NCI-H345 (cell line): Measurements from ENCODE around the gene TXNL4A.

Experiments used
- DNase-seq: peaks from one replicate; lab custom pipeline; 2025; lab: John Stamatoyannopoulos, UW

TXNL4A gene

DNA sequence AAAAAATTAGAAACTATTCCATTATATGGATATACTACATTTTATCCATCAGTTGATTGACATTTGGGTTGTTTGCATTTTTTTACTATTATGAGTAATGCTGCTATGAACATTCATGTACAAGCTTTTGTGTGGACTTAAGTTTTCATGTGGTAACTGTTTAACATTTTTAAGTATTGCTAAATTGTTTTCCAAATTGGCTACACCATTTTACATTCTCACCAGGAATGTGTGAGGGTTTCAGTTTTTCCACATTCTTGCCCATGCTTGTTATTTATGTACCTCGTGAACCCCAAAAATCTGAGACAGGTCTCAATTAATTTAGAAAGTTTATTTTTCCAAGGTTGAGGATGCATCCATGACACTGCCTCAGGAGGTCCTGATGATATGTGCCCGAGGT is 3.1 kb upstream of the TXNL4A start:
- no peak for DNase-seq

DNA sequence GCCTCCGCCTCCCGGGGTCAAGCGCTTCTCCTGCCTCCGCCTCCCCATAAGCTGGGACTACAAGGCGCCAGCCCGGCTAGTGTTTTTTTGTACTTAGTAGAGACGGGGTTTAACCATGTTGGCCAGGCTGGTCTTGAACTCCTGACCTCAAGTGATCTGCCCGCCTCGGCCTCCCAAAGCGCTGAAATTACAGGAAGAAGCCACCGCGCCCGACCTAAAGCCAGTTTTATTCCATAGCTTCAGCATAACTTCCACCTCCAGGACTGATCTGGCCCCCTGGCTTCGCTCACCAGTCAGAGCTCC is 783 bp upstream of the TXNL4A start:
- no peak for DNase-seq

DNA sequence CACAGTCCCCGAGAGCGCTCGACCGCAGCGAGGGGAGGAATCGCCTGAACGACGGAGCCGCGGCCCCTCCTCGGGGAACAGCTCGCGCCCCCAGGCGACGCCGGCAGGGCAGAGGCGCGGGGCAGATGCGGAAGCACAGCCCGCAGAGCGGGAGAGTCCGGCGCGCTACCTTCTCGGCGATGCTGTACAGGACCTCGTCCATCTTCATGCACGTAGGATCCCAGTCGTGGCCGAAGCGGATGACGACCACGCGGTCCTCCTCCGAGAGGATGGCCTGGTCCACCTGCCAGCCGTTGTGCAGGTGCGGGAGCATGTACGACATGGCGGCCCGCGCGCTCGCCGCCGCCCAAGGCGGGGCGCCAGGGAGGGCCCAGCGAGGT is 302 bp downstream of the TXNL4A start:
- DNase-seq, result peak; percentile 69

DNA sequence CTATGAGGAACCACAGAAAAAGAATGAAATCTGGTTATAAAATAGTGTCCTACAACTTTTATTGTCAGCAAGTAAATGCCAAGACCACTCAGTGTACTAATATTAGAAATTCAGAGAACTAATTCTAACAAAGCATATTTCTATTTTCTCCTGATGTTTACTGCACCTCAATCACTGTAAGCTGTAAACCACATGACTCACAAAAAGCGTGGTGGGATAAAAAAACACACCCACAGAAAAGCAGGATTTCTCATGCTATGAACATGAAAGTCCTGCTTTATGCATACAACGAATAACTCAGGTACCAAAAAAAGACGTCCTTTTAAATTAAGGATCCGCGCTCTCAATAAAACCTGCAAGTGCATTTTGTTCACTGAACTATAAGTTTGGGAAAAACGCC is 797 bp downstream of the TXNL4A start:
- no peak for DNase-seq

DNA sequence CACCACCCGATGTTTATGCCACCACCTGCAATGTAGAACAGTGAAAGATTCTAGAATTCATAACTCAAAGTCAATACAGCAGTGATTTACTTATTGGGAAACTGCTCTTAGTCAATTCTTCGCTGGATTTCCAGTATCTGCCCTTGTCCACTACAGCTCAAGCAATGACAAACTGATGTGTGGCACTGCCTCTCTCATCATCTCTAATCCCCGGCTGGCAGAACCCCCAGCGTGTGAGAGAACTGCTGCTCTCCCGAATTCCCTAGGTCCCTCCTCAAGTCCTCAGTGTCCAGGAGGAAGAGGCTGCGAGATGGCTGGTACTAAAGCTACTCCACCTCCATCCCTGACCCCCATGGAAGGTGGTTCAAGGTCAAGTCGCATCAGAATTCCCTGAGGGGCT is 1.6 kb downstream of the TXNL4A start:
- no peak for DNase-seq

DNA sequence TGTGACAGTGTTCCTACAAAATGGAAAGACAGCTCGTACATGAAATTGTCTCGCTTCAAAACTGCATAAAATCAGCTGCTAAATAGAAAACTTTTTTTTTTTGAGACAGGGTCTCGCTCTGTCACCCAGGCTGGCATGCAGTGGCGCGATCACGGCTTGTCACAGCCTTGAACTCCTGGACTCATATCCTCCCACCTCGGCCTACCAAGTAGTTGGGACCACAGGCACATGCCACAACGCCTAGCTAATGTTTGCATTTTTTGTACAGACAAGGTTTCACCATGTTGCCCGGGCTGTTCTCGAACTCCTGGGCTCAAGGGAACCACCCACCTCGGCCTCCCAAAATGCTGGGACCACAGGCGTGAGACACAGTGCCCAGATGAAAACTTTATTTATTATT is 3.2 kb downstream of the TXNL4A start:
- DNase-seq, result no peak

DNA sequence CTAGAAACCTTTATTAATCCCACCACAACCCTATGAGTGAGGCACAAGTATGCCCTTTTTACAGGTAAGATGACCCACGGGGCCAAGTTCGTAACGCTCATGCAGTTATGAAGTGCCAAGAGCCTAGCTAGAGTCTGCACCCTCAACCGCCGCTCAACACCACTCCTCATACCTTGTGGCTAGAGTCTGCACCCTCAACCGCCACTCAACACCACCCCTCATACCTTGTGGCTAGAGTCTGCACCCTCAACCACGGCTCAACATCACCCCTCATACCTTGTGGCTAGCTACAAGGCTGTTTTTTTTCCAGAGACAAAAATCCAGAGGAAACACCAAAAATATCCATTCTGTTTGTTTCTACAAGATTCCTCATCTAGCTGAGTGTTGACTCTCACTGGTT is 4.6 kb downstream of the TXNL4A start:
- DNase-seq, result no peak

DNA sequence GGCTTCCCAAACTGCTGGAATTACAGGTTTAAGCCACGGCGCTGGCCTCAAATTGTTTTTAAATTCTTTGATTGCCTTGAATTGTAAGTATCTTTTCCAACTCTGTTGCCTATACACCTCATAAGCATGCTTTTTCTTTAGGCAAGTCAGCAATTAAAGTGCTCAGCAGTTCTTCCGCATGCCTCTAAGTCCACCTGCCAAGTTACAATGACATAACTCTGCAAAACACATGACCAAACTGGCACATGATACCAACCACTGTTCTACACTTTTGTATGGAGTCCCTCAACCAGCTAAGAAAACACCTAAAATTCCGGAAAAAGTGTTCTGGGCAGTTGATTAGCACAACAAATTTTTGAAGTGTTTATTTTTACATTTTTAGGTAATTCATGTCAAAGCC is 5.1 kb downstream of the TXNL4A start:
- DNase-seq, result no peak

DNA sequence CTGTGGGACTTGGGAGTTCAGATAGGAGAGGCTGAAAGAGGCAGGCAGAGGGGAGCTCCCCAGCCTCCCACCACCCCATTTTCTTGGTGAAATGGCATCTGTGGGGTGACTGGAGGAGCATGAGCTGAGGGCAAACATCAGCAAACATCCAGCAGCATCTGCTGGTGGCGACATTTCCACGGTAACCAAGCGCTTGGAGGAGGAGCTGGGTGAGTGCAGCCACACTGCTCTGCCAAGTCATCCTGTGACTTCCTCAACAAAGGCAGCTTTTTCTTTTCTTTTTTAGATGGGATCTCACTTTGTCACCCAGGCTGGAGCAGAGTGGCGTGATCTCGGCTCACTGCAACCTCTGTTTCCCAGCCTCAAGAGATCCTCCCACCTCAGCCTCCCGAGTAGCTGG is 5.6 kb downstream of the TXNL4A start:
- DNase-seq, result no peak

DNA sequence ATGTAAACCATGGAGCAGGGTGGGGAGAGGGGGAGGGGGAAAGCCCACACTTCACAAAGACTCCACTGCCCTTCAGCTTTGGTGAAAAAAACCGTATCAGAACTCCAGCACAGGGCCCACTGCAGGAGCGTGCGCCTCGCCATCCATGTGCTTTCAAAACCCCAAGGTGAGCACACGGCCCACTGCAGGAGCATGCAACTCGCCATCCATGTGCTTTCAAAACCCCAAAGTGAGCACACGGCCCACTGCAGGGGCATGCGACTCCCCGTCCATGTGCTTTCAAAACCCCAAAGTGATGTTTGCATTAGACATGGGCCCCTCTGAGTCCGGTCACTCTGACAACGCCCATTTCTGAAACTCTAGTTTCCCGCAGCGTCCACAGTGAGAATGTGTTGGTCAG is 7.8 kb downstream of the TXNL4A start:
- DNase-seq, result no peak

DNA sequence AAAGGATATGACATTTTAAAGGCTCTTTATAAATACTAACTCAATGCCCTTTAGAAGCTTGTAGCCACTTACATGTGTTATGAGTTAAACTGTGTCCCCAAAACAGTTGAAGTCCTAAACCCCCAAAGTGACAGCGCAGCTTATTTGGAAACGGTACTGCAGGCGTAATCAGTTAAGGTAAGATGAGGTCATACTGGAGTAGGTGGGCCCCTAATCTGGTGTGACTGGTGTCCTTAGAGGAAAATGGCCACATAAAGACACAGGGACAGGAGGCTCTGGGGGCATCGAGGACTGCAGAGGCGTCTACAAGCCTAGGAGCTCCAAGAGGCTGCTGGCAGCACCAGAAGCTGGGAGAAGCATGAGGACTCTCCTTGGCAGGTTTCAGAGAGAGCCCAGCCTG is 8.5 kb downstream of the TXNL4A start:
- no peak for DNase-seq

DNA sequence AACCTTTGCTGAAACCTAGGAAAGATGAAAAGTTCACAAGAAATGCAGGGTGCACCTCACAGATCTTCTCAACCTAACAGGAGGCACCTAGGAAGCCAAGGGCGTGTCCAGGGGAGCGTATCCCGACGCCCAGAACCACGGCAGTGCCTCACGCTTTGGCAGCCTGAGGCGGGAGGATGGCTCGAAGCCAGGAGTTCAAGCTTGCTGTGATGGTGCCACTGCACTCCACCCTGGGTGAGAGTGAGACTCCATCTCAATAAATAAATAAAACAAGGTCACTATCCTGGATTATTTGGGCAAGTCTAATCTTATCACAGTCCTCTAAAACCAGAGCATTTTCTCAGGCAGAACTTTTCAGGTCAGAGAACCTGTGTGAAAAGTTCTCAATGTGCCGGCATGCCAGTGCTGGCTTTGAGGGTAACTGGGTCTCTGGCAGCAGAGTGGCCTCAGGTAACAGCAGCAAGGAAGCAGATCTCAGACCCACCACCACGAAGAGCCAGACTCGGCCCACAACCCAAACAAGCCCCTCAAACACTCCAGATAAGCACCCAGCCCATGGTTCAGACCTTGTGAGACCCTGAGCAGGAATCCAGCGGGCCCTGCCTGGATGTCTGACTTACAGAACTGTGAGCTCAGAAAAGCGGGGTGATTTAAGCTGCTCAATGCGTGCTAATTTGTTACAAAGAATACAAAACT is 12.2 kb downstream of the TXNL4A start:
- DNase-seq, result no peak

DNA sequence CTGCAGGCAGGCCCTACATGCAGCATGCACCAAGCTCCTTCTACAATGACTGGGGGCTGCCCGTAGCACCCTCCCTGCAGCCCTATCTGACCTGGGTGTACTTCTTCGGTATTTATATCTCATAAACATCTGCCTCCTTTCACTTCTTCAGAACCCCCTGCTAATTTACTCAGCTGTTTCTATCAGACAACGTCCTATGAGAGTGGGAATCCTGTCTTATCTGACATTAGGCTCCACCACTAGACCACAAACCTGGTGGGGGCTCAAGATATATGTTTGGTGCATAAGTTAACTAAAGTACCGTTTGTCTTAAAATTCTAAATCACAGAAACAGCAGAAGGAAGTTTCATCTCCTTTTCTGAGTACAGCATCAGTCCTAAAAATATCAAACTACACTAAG is 13.3 kb downstream of the TXNL4A start:
- DNase-seq, result no peak

DNA sequence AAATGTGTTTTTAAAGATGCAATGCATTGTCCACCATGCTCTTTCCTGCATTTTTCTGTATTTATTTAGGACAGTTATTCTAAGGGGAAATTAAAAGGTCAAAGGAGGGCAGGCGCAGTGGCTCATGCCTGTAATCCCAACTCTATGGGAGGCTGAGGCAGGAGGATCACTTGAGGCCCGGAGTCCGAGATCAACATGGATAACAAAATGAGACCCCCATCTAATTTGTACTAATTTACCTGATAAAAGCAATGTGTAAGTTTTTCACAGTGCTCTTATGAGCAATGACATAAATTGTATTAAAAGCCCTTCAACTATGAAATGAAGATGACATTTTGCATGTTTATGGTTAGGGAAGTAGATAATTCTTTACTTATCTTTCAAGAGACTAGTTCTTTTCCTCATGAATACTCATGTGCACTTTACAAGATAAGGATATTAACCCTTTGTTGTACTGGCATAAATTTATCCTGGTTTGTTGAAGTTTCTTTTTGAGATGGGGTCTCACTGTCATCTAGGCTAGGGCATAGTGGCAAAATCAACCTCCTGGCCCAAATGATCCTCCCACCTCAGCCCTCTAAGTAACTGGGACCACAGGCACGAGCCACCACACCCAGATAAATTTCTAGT is 14.2 kb downstream of the TXNL4A start:
- DNase-seq, result no peak

DNA sequence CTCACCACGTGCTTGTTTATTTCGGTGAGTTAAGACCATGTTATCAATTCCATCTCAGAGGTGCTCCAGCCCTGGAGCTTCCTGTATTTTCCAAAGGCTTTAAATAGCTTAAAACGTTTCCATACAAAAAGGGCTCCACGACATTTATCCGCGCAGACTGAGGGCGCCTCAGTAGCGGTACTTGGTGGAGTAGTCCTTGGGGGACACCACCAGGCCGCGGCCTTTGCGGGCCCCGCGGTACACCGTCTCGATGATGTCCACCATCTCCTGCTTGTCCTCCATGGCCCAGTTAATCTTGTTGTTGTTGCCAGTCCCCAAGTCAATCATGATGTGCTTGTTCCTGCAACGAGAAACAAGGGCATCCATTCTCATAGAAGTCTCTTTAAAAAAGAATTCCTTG is 14.8 kb downstream of the TXNL4A start:
- no peak for DNase-seq

DNA sequence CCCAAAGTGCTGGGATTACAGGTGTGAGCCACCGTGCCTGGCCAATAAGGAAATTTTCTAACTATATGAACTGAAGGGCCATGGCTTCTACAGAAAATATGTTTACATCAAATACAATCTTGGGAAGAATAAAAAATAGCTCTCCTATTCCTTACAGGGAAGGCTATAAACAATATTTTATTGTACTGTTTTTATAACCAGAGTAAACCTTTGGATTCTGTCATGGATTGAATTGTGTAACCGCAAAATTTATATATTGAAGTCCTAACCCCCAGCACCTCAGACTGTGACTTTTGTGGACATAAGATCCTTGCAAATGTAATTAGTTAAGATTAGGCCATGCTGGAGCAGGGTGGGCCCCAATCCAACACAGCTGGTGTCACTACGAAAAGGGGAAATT is 15.6 kb downstream of the TXNL4A start:
- no peak for DNase-seq

DNA sequence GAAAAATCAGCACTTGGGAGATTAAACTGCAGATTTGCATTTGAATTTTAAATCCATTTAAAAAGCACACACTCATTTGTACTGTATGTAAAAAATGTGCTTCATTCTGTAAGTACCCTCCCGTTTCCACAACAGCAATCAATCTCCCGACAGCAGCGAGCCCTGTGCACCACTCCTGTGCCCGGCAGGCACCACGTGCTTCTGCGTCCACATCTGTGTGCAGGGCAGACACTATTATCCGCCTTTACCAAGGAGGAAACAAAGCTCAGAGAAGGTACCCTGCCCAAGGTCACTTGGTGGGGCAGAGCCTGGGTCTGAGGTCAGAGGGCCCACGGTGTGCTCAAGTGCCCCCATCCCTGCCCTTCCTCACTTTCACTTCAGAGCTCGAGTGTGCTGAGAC is 16.4 kb downstream of the TXNL4A start:
- no peak for DNase-seq

DNA sequence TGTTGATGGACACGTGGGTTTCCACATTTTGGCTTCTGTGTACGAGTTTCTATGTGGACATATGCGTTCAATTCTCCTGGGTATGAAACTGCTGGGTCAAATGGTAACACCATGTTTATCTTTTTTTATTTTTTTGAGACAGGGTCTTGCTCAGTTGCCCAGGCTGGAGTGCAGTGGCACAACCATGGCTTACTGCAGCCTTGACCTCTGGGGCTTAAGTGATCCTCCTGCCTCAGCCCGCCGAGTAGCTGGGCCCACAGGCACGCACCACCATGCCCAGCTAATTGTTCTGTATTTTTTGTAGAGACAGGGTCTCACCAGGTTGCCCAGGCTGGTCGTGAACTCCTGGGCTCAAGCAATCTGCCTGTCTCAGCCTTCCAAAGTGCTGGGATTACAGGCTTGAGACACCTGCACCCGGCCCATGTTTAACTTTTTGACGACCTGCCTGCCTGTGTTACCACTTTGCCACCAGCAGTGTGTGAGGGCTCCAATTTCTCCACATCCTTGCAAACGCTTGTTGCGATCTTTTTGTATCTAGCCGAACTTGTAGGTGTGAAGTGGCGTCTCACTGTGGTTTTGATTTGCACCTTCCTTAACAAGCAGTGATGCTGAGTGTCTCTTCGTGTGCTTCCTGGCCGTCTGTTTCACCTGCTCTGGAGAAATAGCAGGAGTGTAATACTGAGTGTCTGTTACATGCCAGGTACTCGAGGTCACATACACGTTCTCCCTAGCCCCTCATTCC is 17.0 kb downstream of the TXNL4A start:
- no peak for DNase-seq

DNA sequence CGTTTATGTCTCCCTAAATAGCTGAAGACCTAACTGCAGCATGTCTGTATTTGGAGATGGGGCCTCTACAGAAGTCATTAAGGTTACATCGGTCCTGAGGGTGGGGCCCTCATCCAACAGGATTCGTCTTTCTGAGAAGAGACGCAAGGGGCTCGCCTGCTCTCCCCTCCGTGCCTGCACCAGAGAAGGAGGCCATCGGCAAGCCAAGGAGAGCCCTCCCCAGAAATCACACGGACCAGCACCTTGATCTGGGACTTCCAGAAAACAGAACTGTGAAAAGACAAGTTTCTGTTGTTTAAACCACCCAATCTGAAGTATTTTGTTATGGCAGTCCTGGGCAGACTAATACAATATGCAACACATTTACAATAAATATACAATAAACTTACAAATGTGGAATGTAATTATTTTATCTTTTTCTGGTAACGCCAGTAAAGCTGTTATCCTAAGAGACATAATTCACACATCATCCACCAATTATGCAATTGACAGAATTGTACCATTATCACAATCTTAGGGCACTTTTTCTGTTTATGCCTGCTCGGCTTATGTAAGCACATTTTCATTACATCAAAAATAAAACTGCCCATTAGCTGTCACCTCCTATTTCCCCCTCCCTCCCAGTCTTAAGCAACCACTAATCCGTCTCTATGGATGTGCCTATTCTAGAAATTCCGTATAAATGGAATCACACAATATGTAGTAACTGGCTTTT is 17.8 kb downstream of the TXNL4A start:
- no peak for DNase-seq

DNA sequence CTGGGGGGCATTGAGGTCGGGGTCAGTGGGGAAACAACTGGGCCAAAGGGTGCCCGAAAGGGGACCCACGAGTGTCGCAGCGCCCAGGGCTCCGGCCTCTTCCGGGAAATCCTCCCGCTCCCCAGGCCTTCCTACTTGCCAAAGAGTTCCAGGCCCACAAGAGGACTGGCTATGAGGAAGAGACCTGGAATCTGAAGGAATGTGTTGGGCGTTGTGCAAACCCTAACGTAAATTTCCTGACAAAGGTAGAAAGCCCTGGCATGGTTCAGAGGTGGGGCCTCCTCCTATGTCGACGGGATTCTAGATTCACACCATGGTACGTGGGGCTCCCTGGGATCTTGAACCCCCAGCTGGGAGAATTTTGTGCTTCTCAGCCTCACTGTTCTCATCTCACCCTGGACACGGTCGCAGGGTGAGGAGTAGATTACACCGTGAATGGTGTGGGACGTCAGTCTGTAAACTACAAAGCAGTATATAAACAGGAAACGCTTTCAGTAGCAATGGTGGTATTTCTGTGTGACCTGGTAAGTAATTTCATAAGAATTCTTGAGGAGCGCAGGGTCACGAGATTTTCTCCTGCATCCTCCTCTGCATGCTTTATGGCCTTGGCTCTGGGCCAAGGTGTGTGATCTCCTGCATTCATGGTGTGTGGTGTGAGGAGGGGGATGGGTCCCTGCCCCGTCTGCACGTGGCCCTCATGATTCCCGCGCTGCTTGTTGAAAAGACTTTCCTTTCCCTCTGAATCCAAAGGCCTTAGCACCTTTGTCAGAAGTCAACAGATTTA is 23.1 kb downstream of the TXNL4A start:
- peak; percentile 26 for DNase-seq

DNA sequence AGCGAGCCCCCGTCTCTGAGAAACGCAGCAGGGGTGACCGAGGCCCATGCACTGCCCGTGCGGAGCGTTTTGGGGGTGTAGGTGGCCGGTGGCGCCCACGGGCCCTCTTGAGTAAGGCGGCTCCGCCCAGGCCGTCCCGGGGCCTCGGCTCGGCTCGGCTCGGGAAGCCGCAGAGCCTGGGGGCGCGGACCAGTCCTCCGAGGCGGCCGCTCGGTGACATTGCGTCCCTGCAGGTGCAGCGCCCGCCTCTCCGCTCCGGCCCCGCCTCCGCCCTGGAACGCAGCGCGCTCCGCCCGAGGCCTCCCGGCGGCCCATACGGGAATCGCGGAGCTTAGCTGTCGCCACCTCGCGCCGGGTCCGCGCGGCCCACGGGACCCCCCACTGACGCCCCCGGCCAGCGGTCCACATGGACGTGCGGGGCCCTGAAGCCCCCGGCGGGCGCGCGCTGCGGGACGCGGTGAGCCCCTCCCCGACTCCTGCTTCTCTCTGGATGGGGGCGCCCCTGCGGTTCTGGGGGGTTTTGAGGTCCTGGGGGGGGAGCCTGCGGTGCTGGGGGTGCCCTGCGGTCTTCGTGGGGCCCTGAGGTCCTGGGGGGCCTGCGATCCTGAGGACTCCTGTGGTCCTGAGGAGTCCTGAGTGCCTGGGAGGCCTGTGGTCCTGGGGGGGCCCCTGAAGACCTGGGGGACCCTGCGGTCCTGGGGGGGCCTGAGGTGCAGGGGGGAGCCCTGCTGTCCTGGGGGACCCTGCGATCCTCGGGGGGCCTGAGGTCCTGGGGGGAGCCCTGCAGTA is 23.8 kb downstream of the TXNL4A start, which contains the start of gene HSBP1L1:
Gene HSBP1L1, plus strand, starts transcription at position 314 of the 789 bp plus-strand sequence. Its CDS starts 93 bp downstream, at position 407.
- DNase-seq, result peak; percentile 64
